Kidney (tissue), 14 donors: ENCODE results near the gene PARVG. TPM values are rescaled to one million over a fixed set of nuclear protein-coding genes. Genes with fewer than 3 reads are reported as not detected.
"Not testable (repeated sequence)": the region's sequence is repeated elsewhere in the genome, so short reads cannot be mapped to it uniquely, and the experiment has no call there.

Experiments used
- DNase-seq, 5 donors: peaks; one replicate each; pipeline ENCODE4 v3.0.0-alpha.2; 2013 to 2020
- FAIRE-seq: peaks from 2 replicates; lab custom pipeline; 2012; peaks lifted over from hg19 to GRCh38; lab: Jason Lieb, UNC
- H3K27ac ChIP-seq, 2 donors: one replicate each; pipeline ENCODE4 v1.7.0; 2013; ENCODE audit warnings: low read depth in 2 of 2, low read length in 2 of 2, inconsistent platforms in 1 of 2
- H3K27me3 ChIP-seq: one replicate; pipeline ENCODE4 v1.7.1; 2013; ENCODE audit warnings: low read length, inconsistent platforms; ENCODE audit not compliant: control insufficient read depth, insufficient read depth
- H3K36me3 ChIP-seq, 3 donors: one replicate each; pipeline versions ENCODE4 v1.7.0 to v1.7.1; 2013; ENCODE audit warnings: low read length in 3 of 3, control low read depth in 1 of 3, inconsistent platforms in 1 of 3; ENCODE audit not compliant: insufficient read depth in 3 of 3, control insufficient read depth in 2 of 3
- H3K4me1 ChIP-seq, 3 donors: one replicate each; pipeline versions ENCODE4 v1.7.0 to v1.7.1; 2013; ENCODE audit warnings: low read length in 3 of 3, inconsistent platforms in 1 of 3, low read depth in 1 of 3; ENCODE audit not compliant: control insufficient read depth in 2 of 3, insufficient read depth in 2 of 3
- H3K4me3 ChIP-seq, 3 donors: one replicate each; pipeline versions ENCODE4 v1.7.0 to v1.8.1; 2013; ENCODE audit warnings: low read length in 3 of 3, control low read depth in 1 of 3, inconsistent platforms in 1 of 3
- H3K9ac ChIP-seq, 3 donors: one replicate each; pipeline versions ENCODE4 v1.7.0 to v1.7.1; 2013; ENCODE audit warnings: low read length in 3 of 3, control low read depth in 1 of 3, inconsistent platforms in 1 of 3
- H3K9me3 ChIP-seq, 3 donors: one replicate each; pipeline versions ENCODE4 v1.7.0 to v1.7.1; 2013; ENCODE audit warnings: low read length in 3 of 3, control low read depth in 1 of 3, inconsistent platforms in 1 of 3; ENCODE audit not compliant: control insufficient read depth in 2 of 3, insufficient read depth in 1 of 3
- CTCF ChIP-seq: IDR thresholded peaks from 3 replicates; pipeline ENCODE4 v1.5.1; 2012; ENCODE audit warnings: mild to moderate bottlenecking, moderate library complexity, borderline replicate concordance; ENCODE audit not compliant: insufficient read depth; ENCODE audit errors: extremely low read depth
- intact Hi-C: fragments of 100-400 bp; cut with DNase I; formaldehyde crosslinking; loops from one replicate; pipeline ENCODE4 v1.11.1; 2022
- polyA plus RNA-seq: library from polyadenylated mRNA; stranded (reverse); fragments of 350-450 nt; fragmentation: Illumina TruSeq; extraction: RNeasy Lipid Tissue Mini Kit (QIAGEN cat#74804); gene quantifications from one replicate; pipeline ENCODE4 v1.2.3, GENCODE V29; 2014; ENCODE audit warnings: low read depth, low replicate concordance; ENCODE audit not compliant: insufficient read depth
- total RNA-seq: library from RNA; stranded (reverse); fragmentation: NEBNext Ultra II Directional; extraction: Animal tissue kit (Norgen Biotek cat#: 25700); gene quantifications from one replicate; pipeline ENCODE4 v1.2.1, GENCODE V29; 2021
- donor health status: control.
- donor health status: control.
- donor health status: control.
- donor health status: control.
- donor health status: control.
- donor health status: DM: yes; HTN: yes; CAD: no.
- donor health status: Normal renal cell carcinoma (clear cell type).

Gene PARVG
- total and polyA plus RNA-seq, 2 donors from 2014 or later = 2.5 to 20.9 TPM

GRCh38 chr22:44231233-44231632, 50.5 kb downstream of the PARVG start:
- no peaks in the 10 kb centered on the region for H3K4me1 ChIP-seq
- DNase-seq (no peak), FAIRE-seq (no peak)
- H3K27ac ChIP-seq = no peak overlapping the region
- no peaks in the 10 kb centered on the region for H3K27me3 ChIP-seq
- H3K9me3 ChIP-seq = peaks cover 0 to 6% (median 0%) of the 10 kb centered on the region in 3 donors
- H3K4me3 ChIP-seq = no peak overlapping the region
- intact Hi-C loops = no loop called here
- H3K36me3 ChIP-seq = no peaks in the 10 kb centered on the region
- no peak for TF ChIP-seq CTCF
- H3K9ac ChIP-seq = no peak overlapping the region

DNA sequence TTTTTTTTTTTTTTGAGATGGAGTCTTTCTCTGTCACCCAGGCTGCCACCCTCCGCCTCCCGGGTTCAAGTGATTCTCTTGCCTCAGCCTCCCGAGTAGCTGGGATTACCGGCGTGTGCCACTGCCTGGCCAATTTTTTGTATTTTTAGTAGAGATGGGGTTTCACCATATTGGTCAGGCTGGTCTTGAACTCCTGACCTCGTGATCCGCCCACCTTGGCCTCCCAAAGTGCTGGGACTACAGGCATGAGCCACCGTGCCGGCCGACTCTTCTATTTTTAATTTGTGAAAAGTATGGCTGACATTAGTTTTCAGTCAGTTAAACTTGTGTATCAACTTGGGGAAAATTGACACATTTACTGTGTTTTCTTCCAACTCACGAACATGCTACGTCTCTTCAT, 53.6 kb downstream of the PARVG start:
- H3K9ac ChIP-seq, H3K27me3 ChIP-seq, H3K36me3 ChIP-seq, H3K4me3 ChIP-seq, H3K9me3 ChIP-seq, H3K27ac ChIP-seq, H3K4me1 ChIP-seq, intact Hi-C loops, FAIRE-seq, DNase-seq: not testable (repeated sequence)

- TF ChIP-seq CTCF = no peak
- no peaks in the 10 kb centered on the region for H3K36me3 ChIP-seq
- intact Hi-C loops = no loop called here
- no peak overlapping the region for H3K9ac ChIP-seq
- H3K27me3 ChIP-seq = no peaks in the 10 kb centered on the region
- no peaks in the 10 kb centered on the region for H3K9me3 ChIP-seq
- no peak overlapping the region for H3K4me3 ChIP-seq
- no peak overlapping the region for H3K27ac ChIP-seq
- H3K4me1 ChIP-seq = no peaks in the 10 kb centered on the region
- DNase-seq (no peak), FAIRE-seq (no peak)
Observed at GRCh38 chr22:44237290-44237689, 56.6 kb downstream of the PARVG start.

- H3K9me3 ChIP-seq, H3K4me1 ChIP-seq, FAIRE-seq, intact Hi-C loops, H3K27ac ChIP-seq, H3K36me3 ChIP-seq, H3K9ac ChIP-seq, H3K4me3 ChIP-seq, DNase-seq, H3K27me3 ChIP-seq: not testable (repeated sequence)
Observed at GRCh38 chr22:44241121-44241520, 60.4 kb downstream of the PARVG start.
